Breast epithelium (tissue), 3 donors: ENCODE results near the gene DACH1.

ENCODE experiments used
- CTCF ChIP-seq, 3 donors: fragments of 450-650 bp; IDR thresholded peaks; one replicate each; pipeline ENCODE4 v1.5.1; 2016 to 2017; ENCODE audit warnings: antibody characterized with exemption in 3 of 3, mild to moderate bottlenecking in 3 of 3, moderate library complexity in 3 of 3
- POLR2AphosphoS5 ChIP-seq, 3 donors: sonication (generic); formaldehyde crosslinking; IDR thresholded peaks; one replicate each; pipeline ENCODE4 v1.6.1; 2017; ENCODE audit warnings: antibody characterized with exemption in 3 of 3

- TF ChIP-seq CTCF (IDR thresholded peaks at IDR 0.05): no peak
- no peak for TF ChIP-seq POLR2AphosphoS5 (IDR thresholded peaks at IDR 0.05)
Observed at GRCh38 chr13:71481501-71481900, 385.5 kb downstream of the DACH1 start.
